ENCODE results near the gene TMEM218. TPM values are rescaled to one million over a fixed set of nuclear protein-coding genes. Genes with fewer than 3 reads are reported as not detected.

The TMEM218 gene
- total RNA-seq, 1 experiment from 2014 or later, result 20.5 TPM

DNA sequence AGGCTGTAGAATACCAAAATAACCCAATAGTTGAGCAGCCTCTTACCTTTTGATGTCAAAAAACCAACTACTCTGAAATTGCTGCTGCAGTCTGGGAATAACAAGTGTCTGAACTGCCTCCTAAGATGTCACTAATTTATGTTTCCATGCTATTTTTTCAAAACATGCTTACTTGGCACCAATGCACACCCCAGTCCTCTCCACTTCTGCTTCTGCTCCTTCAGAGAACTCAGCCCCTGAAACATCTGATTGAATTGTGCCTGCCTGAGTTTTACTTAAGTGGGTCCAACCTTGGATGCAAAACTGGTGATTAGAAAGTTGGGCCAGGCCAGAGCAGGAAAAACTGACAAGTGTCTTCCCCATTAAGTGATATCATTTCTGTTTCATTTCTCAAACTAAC is 24.6 kb upstream of the TMEM218 start:
- Histone ChIP-seq H3K4me1 (replicated peaks; ENCODE audit: insufficient read depth) (no peaks in the 10 kb centered on the region), H3K27ac (no peak overlapping the region), H3K27me3 (ENCODE audit: insufficient read depth, low read depth) (no peaks in the 10 kb centered on the region), H3K9me3 (ENCODE audit: insufficient read depth, low read depth) (no peaks in the 10 kb centered on the region), H3F3A (ENCODE audit: insufficient read depth, low read depth) (no peaks in the 10 kb centered on the region), H3K79me2 (ENCODE audit: low read depth) (no peaks in the 10 kb centered on the region), H3K36me3 (ENCODE audit: low read depth) (no peaks in the 10 kb centered on the region), H2AFZ (no peak overlapping the region), H4K20me1 (ENCODE audit: insufficient read depth) (no peaks in the 10 kb centered on the region), H3K9me2 (ENCODE audit: insufficient read depth) (no peaks in the 10 kb centered on the region), H3K4me2 (no peak overlapping the region), H3K4me3 (no peak overlapping the region)
- ChIA-PET CTCF (no interaction called here), POLR2A (ENCODE audit: unreplicated experiment) (no interaction called here)
- TF ChIP-seq, protein P1, sequence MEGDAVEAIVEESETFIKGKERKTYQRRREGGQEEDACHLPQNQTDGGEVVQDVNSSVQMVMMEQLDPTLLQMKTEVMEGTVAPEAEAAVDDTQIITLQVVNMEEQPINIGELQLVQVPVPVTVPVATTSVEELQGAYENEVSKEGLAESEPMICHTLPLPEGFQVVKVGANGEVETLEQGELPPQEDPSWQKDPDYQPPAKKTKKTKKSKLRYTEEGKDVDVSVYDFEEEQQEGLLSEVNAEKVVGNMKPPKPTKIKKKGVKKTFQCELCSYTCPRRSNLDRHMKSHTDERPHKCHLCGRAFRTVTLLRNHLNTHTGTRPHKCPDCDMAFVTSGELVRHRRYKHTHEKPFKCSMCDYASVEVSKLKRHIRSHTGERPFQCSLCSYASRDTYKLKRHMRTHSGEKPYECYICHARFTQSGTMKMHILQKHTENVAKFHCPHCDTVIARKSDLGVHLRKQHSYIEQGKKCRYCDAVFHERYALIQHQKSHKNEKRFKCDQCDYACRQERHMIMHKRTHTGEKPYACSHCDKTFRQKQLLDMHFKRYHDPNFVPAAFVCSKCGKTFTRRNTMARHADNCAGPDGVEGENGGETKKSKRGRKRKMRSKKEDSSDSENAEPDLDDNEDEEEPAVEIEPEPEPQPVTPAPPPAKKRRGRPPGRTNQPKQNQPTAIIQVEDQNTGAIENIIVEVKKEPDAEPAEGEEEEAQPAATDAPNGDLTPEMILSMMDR (conservative IDR thresholded peaks at IDR 0.05), result no peak
- TF ChIP-seq EZH2 (IDR thresholded peaks at IDR 0.05; ENCODE audit: low read depth), result no peak
- intact Hi-C loops (cut with micrococcal nuclease; ENCODE audit: unreplicated experiment), result no loop called here
- BruUV-seq (replicated peaks), result no TSS peak
- DNase-seq, result no peak

DNA sequence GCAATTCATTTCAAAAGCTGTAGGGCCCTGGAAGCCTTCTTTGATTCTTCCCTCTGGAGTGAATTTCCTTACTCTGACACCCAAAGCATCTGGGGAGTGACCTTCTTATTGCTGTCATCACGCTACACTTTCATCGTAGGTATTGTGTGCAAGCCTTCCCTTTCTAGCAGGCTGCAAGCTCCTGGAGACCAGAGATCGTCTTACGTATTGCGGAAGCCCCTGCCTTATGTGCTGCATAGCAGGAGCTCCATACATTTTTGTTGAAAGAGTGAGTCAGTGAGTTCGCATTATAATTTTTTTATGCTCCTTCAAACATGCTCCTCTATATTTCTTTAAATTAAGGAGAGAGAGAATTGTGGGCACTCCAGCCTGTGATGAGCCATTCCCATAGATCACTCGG is 21.2 kb upstream of the TMEM218 start:
- no peaks in the 10 kb centered on the region for H4K20me1 ChIP-seq (ENCODE audit: insufficient read depth)
- H3K27me3 ChIP-seq (ENCODE audit: insufficient read depth, low read depth), result no peaks in the 10 kb centered on the region
- CTCF ChIA-PET, result no interaction called here
- H3K9me3 ChIP-seq (ENCODE audit: insufficient read depth, low read depth), result no peaks in the 10 kb centered on the region
- POLR2A ChIA-PET (ENCODE audit: unreplicated experiment), result no interaction called here
- H3K79me2 ChIP-seq (ENCODE audit: low read depth), result no peaks in the 10 kb centered on the region
- BruUV-seq (replicated peaks), result no TSS peak
- H3K9me2 ChIP-seq (ENCODE audit: insufficient read depth), result no peaks in the 10 kb centered on the region
- no peaks in the 10 kb centered on the region for H3K36me3 ChIP-seq (ENCODE audit: low read depth)
- no peak overlapping the region for H3K4me3 ChIP-seq
- no peak overlapping the region for H3K4me2 ChIP-seq
- H2AFZ ChIP-seq, result no peak overlapping the region
- no peak overlapping the region for H3K27ac ChIP-seq
- H3K4me1 ChIP-seq (replicated peaks; ENCODE audit: insufficient read depth), result no peaks in the 10 kb centered on the region
- TF ChIP-seq, protein P1 (conservative IDR thresholded peaks at IDR 0.05), result no peak
- TF ChIP-seq EZH2 (IDR thresholded peaks at IDR 0.05; ENCODE audit: low read depth), result no peak
- no peaks in the 10 kb centered on the region for H3F3A ChIP-seq (ENCODE audit: insufficient read depth, low read depth)
- DNase-seq, result peak in 1 of 2 experiments; percentile 47
- intact Hi-C loops (cut with micrococcal nuclease; ENCODE audit: unreplicated experiment), result no loop called here

DNA sequence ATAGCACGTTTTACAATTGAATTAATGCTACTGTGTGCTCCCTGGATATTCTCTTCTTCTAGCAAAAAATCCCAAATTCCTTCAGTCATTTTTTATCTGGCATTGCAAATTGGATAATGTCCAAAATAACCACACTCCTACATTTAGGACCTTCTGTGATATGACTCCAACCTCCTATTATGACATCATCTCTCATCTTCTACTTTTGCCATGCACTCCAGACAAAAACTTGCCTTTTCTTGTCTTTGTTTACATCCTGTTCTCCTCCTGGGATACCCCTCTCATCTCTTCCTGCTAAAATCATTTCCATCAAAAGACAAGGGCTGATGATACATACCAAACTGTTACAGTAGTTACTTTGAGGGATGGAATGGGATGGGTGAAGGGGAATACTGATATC is 20.6 kb upstream of the TMEM218 start:
- Histone ChIP-seq H3K4me1 (replicated peaks; ENCODE audit: insufficient read depth) (no peaks in the 10 kb centered on the region), H3K36me3 (ENCODE audit: low read depth) (no peaks in the 10 kb centered on the region), H4K20me1 (ENCODE audit: insufficient read depth) (no peaks in the 10 kb centered on the region), H3K4me3 (no peak overlapping the region), H3K9me2 (ENCODE audit: insufficient read depth) (no peaks in the 10 kb centered on the region), H3K4me2 (no peak overlapping the region), H3K27ac (no peak overlapping the region), H3K9me3 (ENCODE audit: insufficient read depth, low read depth) (no peaks in the 10 kb centered on the region), H2AFZ (no peak overlapping the region), H3F3A (ENCODE audit: insufficient read depth, low read depth) (no peaks in the 10 kb centered on the region), H3K27me3 (ENCODE audit: insufficient read depth, low read depth) (no peaks in the 10 kb centered on the region), H3K79me2 (ENCODE audit: low read depth) (no peaks in the 10 kb centered on the region)
- DNase-seq, result no peak
- TF ChIP-seq EZH2 (IDR thresholded peaks at IDR 0.05; ENCODE audit: low read depth), result no peak
- TF ChIP-seq, protein P1 (conservative IDR thresholded peaks at IDR 0.05), result no peak
- CTCF ChIA-PET, result no interaction called here
- intact Hi-C loops (cut with micrococcal nuclease; ENCODE audit: unreplicated experiment), result no loop called here
- POLR2A ChIA-PET (ENCODE audit: unreplicated experiment), result no interaction called here
- BruUV-seq (replicated peaks), result no TSS peak

All from PC-9 (cell line).